ENCODE results near the gene ACTR5. TPM values are rescaled to one million over a fixed set of nuclear protein-coding genes. Genes with fewer than 3 reads are reported as not detected.

ACTR5 gene
- total RNA-seq, 1 experiment from 2014 or later: 20.0 TPM

DNA sequence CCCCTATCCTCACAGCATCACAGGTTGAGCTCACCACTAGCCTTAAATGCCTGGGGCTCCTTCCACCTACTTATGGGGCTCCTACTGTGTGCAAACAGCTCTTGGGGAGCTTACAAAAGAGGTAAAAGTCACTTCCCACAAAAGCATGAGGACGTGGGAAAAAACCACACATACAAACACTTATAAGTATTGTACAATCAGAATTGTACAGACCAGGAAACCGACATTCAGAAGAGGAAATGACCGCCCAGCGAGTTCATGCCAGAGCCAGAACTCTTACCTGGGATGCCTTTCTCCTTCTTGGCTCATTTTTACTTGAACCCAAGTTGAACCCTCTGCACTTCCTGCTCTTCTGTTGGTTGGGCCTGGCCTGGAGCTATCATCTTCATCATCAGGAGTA is 50.9 kb downstream of the ACTR5 start:
- H3K27ac Mint-ChIP-seq (ENCODE audit: unreplicated experiment): no peak overlapping the region
- Histone ChIP-seq H3K4me1 (no peaks in the 10 kb centered on the region), H3K9me3 (no peaks in the 10 kb centered on the region), H3K4me3 (ENCODE audit: low read depth, low read length) (no peak overlapping the region), H3K36me3 (ENCODE audit: control insufficient read depth, insufficient read depth, low read length) (no peaks in the 10 kb centered on the region), H3K27me3 (replicated peaks; ENCODE audit: control insufficient read depth, insufficient read depth, low read length) (0 out of 2 replicates have a peak, but pooled peaks cover 1% of the 10 kb centered on the region)
- H3K9me3 Mint-ChIP-seq (ENCODE audit: unreplicated experiment): no peaks in the 10 kb centered on the region
- no peaks in the 10 kb centered on the region for H3K4me1 Mint-ChIP-seq (ENCODE audit: low read depth, unreplicated experiment)
- TF ChIP-seq, protein P1, sequence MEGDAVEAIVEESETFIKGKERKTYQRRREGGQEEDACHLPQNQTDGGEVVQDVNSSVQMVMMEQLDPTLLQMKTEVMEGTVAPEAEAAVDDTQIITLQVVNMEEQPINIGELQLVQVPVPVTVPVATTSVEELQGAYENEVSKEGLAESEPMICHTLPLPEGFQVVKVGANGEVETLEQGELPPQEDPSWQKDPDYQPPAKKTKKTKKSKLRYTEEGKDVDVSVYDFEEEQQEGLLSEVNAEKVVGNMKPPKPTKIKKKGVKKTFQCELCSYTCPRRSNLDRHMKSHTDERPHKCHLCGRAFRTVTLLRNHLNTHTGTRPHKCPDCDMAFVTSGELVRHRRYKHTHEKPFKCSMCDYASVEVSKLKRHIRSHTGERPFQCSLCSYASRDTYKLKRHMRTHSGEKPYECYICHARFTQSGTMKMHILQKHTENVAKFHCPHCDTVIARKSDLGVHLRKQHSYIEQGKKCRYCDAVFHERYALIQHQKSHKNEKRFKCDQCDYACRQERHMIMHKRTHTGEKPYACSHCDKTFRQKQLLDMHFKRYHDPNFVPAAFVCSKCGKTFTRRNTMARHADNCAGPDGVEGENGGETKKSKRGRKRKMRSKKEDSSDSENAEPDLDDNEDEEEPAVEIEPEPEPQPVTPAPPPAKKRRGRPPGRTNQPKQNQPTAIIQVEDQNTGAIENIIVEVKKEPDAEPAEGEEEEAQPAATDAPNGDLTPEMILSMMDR (IDR thresholded peaks at IDR 0.05; ENCODE audit: insufficient read depth in 1 of 2, low read depth in 1 of 2, low read length in 1 of 2, severe bottlenecking in 1 of 2, unreplicated experiment in 1 of 2): no peak
- ChIA-PET CTCF (interaction anchor here (1.3 kb wide), 1 partner anchor 9 kb away, joined by 3 read pairs; no protein-coding TSS in a partner anchor), POLR2A (no interaction called here)
- no peak for DNase-seq
- intact Hi-C loops (cut with micrococcal nuclease; ENCODE audit: unreplicated experiment): no loop called here
- H3K36me3 Mint-ChIP-seq (ENCODE audit: insufficient read depth, unreplicated experiment): no peaks in the 10 kb centered on the region
- no peak overlapping the region for H3K4me3 Mint-ChIP-seq (ENCODE audit: unreplicated experiment)
- peaks cover 11% of the 10 kb centered on the region for H3K27me3 Mint-ChIP-seq (ENCODE audit: insufficient read depth, unreplicated experiment)
- BruUV-seq (replicated peaks): no TSS peak

- no peaks in the 10 kb centered on the region for H3K9me3 Mint-ChIP-seq (ENCODE audit: unreplicated experiment)
- peaks cover 6% of the 10 kb centered on the region for H3K27me3 Mint-ChIP-seq (ENCODE audit: insufficient read depth, unreplicated experiment)
- TF ChIP-seq, protein P1 (IDR thresholded peaks at IDR 0.05; ENCODE audit: insufficient read depth in 1 of 2, low read depth in 1 of 2, low read length in 1 of 2, severe bottlenecking in 1 of 2, unreplicated experiment in 1 of 2): no peak
- H3K4me1 Mint-ChIP-seq (ENCODE audit: low read depth, unreplicated experiment): no peaks in the 10 kb centered on the region
- no peaks in the 10 kb centered on the region; the same call in 1 of the 2 replicates for H3K27me3 ChIP-seq (replicated peaks; ENCODE audit: control insufficient read depth, insufficient read depth, low read length)
- DNase-seq: no peak
- H3K27ac Mint-ChIP-seq (ENCODE audit: unreplicated experiment): no peak overlapping the region
- POLR2A ChIA-PET: no interaction called here
- H3K36me3 Mint-ChIP-seq (ENCODE audit: insufficient read depth, unreplicated experiment): no peaks in the 10 kb centered on the region
- H3K4me3 ChIP-seq (ENCODE audit: low read depth, low read length): no peak overlapping the region
- no peak overlapping the region for H3K4me3 Mint-ChIP-seq (ENCODE audit: unreplicated experiment)
- no peaks in the 10 kb centered on the region for H3K4me1 ChIP-seq
- no TSS peak for BruUV-seq (replicated peaks)
- CTCF ChIA-PET: no interaction called here
- H3K36me3 ChIP-seq (ENCODE audit: control insufficient read depth, insufficient read depth, low read length): no peaks in the 10 kb centered on the region
- no peaks in the 10 kb centered on the region for H3K9me3 ChIP-seq
- intact Hi-C loops (cut with micrococcal nuclease; ENCODE audit: unreplicated experiment): no loop called here
Measured at GRCh38 chr20:38800882-38801281, 52.6 kb downstream of the ACTR5 start.

- TF ChIP-seq, protein P1 (IDR thresholded peaks at IDR 0.05; ENCODE audit: insufficient read depth in 1 of 2, low read depth in 1 of 2, low read length in 1 of 2, severe bottlenecking in 1 of 2, unreplicated experiment in 1 of 2): no peak
- BruUV-seq (replicated peaks): no TSS peak
- ChIA-PET POLR2A (no interaction called here), CTCF (no interaction called here)
- no peak overlapping the region for H3K27ac Mint-ChIP-seq (ENCODE audit: unreplicated experiment)
- Histone ChIP-seq H3K4me3 (ENCODE audit: low read depth, low read length) (no peak overlapping the region), H3K27me3 (replicated peaks; ENCODE audit: control insufficient read depth, insufficient read depth, low read length) (peaks cover 2% of the 10 kb centered on the region; the same call in 1 of the 2 replicates), H3K4me1 (no peaks in the 10 kb centered on the region), H3K9me3 (no peaks in the 10 kb centered on the region), H3K36me3 (ENCODE audit: control insufficient read depth, insufficient read depth, low read length) (no peaks in the 10 kb centered on the region)
- intact Hi-C loops (cut with micrococcal nuclease; ENCODE audit: unreplicated experiment): no loop called here
- H3K4me3 Mint-ChIP-seq (ENCODE audit: unreplicated experiment): no peak overlapping the region
- no peak for DNase-seq
- H3K27me3 Mint-ChIP-seq (ENCODE audit: insufficient read depth, unreplicated experiment): peaks cover 9% of the 10 kb centered on the region
- H3K9me3 Mint-ChIP-seq (ENCODE audit: unreplicated experiment): no peaks in the 10 kb centered on the region
- no peaks in the 10 kb centered on the region for H3K36me3 Mint-ChIP-seq (ENCODE audit: insufficient read depth, unreplicated experiment)
- no peaks in the 10 kb centered on the region for H3K4me1 Mint-ChIP-seq (ENCODE audit: low read depth, unreplicated experiment)
Measured at GRCh38 chr20:38804221-38804620, 56.0 kb downstream of the ACTR5 start.

All from Caco-2 (cell line).